GM12878 (cell line): Measurements from ENCODE around the gene KDELR1. TPM values are rescaled to one million over a fixed set of nuclear protein-coding genes. Genes with fewer than 3 reads are reported as not detected.

ENCODE experiments used
- ASH2L ChIP-seq: fragments of 300-600, 200-600 bp; sonication (generic); IDR thresholded peaks from 2 replicates; pipeline ENCODE4 v1.6.1; 2017; ENCODE audit warnings: low read depth, mild to moderate bottlenecking, borderline replicate concordance
- MEF2B ChIP-seq: fragments of 450-650 bp; IDR thresholded peaks from 2 replicates; pipeline ENCODE4 v1.6.1; 2018; ENCODE audit warnings: mild to moderate bottlenecking, moderate library complexity; ENCODE audit not compliant: partially characterized antibody, poor library complexity, severe bottlenecking
- PAX5 ChIP-seq: IDR thresholded peaks from 2 replicates; pipeline ENCODE4 v1.6.1; 2011; ENCODE audit warnings: low read depth, low read length, borderline replicate concordance
- RFX5 ChIP-seq: IDR thresholded peaks from 2 replicates; pipeline ENCODE4 v1.6.1; 2011; ENCODE audit warnings: low read depth, low read length, improper control_type of control experiment
- SKIL ChIP-seq: fragments of 450-650 bp; IDR thresholded peaks from 2 replicates; pipeline ENCODE4 v1.6.1; 2017; ENCODE audit warnings: mild to moderate bottlenecking, low read depth, inconsistent platforms; ENCODE audit not compliant: poor library complexity, severe bottlenecking
- TCF3 ChIP-seq: IDR thresholded peaks from 2 replicates; pipeline ENCODE4 v1.6.1; 2012; ENCODE audit warnings: low read depth, mild to moderate bottlenecking, low read length, borderline replicate concordance; ENCODE audit not compliant: insufficient read depth
- YBX1 ChIP-seq: fragments of 450-650 bp; IDR thresholded peaks from 2 replicates; pipeline ENCODE4 v1.6.1; 2016; ENCODE audit warnings: antibody characterized with exemption
- ZNF687 ChIP-seq: fragments of 450-650 bp; IDR thresholded peaks from 2 replicates; pipeline ENCODE4 v1.6.1; 2017; ENCODE audit warnings: mild to moderate bottlenecking, moderate library complexity
- polyA plus RNA-seq, 11 experiments: library from polyadenylated mRNA; depleted of rRNA in 4 of 11; unstranded in 6 of 11; stranded (reverse) in 5 of 11; fragments of >200 nt; fragmentation: Nextera tagmentation in 4 of 11; fragmentation: Illumina TruSeq in 1 of 11; extraction: Ambion mirVana in 4 of 11; extraction: Trizol in 1 of 11; gene quantifications; 1 replicate in 1 of 11; 2 replicates in 10 of 11; pipeline versions ENCODE4 v1.2.1 to v1.2.3, GENCODE V29; 2011 to 2016; ENCODE audit warnings: inconsistent platforms in 2 of 11, missing spikeins in 2 of 11, low read depth in 1 of 11
- total RNA-seq, 4 experiments: library from RNA; depleted of rRNA in 3 of 4; stranded (reverse); fragments of >200 nt in 3 of 4; fragmentation: Illumina TruSeq in 1 of 4; extraction: Trizol in 1 of 4; gene quantifications; 2 replicates each; pipeline versions ENCODE4 v1.2.1 to v1.2.3, GENCODE V29; 2013 to 2021
- TF ChIP-seq, protein P1 (sequence below): fragments of 150-350 bp; IDR thresholded peaks from 2 replicates; pipeline ENCODE4 v1.6.1; 2014; ENCODE audit warnings: mild to moderate bottlenecking, low read depth, low read length
- TF ChIP-seq, protein P2 (sequence below): IDR thresholded peaks from 2 replicates; pipeline ENCODE4 v1.6.1; 2011; ENCODE audit warnings: mild to moderate bottlenecking, low read depth, low read length, moderate library complexity; ENCODE audit not compliant: insufficient replicate concordance
- TF ChIP-seq, protein P3 (sequence below), 3 experiments: IDR thresholded peaks in 2 of 3; conservative IDR thresholded peaks in 1 of 3; 2 replicates each; pipeline ENCODE4 v1.5.1; 2011; ENCODE audit warnings: low read depth in 3 of 3, low read length in 3 of 3, mild to moderate bottlenecking in 3 of 3, control low read depth in 2 of 3, moderate library complexity in 2 of 3, inconsistent platforms in 1 of 3, mixed read lengths in 1 of 3; ENCODE audit not compliant: control insufficient read depth in 2 of 3, insufficient read depth in 1 of 3; ENCODE audit errors: extremely low read depth in 1 of 3
- TF ChIP-seq, protein P4 (sequence below): fragments of 450-650 bp; IDR thresholded peaks from 2 replicates; pipeline ENCODE4 v1.6.1; 2017; ENCODE audit warnings: mild to moderate bottlenecking, moderate library complexity

Gene KDELR1
- total and polyA plus RNA-seq, 10 of the 15 experiments (the other 5 are each of a cell fraction or from before 2014, with no cell fraction given): 2.3 to 71.0 (median 45.2) TPM

DNA sequence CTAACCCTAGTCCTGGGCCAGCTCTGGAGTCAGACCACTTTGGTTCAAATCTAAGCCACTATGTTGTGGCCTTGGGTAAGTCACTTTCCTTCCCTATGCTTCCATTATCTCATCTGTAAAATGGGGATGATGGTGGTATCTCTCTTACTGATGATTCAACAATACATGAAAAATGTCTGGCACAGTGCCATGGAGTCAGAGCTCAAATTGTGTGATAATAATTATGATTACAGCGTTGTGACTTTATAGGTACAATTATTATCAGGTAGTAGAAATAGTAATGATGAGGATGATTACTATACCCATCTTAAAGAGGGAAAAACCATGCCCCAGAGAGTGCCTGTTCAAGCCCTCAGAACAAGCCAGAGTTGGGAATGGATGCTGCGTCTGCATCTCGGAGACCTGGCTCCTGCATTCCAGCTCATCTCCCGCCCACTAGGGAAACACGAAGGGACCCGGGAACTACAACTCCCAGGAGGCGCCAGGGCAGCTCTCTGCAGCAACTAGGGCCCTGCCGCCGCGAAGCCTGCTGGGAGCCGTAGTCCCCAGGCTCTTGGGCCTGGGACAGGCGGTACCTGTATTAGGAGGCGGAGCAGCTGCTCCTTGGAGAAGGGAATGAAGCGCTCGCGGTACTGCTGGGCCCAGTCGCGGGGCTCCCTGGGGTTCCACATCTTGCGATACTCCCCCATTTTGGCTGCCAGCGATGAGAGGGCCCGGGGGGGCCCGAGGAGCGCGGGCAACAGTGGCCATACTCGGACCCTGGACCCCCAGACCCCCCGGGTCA lies 28.4 kb downstream of the KDELR1 start (continued):
- TF ChIP-seq SKIL: no peak
- no peak for TF ChIP-seq YBX1
- TF ChIP-seq RFX5: no peak
- TF ChIP-seq TCF3: no peak
- TF ChIP-seq ASH2L: no peak
- no peak for TF ChIP-seq ZNF687
- TF ChIP-seq, protein P1, sequence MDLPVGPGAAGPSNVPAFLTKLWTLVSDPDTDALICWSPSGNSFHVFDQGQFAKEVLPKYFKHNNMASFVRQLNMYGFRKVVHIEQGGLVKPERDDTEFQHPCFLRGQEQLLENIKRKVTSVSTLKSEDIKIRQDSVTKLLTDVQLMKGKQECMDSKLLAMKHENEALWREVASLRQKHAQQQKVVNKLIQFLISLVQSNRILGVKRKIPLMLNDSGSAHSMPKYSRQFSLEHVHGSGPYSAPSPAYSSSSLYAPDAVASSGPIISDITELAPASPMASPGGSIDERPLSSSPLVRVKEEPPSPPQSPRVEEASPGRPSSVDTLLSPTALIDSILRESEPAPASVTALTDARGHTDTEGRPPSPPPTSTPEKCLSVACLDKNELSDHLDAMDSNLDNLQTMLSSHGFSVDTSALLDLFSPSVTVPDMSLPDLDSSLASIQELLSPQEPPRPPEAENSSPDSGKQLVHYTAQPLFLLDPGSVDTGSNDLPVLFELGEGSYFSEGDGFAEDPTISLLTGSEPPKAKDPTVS: no peak
- no peak for TF ChIP-seq MEF2B
- TF ChIP-seq, protein P2, sequence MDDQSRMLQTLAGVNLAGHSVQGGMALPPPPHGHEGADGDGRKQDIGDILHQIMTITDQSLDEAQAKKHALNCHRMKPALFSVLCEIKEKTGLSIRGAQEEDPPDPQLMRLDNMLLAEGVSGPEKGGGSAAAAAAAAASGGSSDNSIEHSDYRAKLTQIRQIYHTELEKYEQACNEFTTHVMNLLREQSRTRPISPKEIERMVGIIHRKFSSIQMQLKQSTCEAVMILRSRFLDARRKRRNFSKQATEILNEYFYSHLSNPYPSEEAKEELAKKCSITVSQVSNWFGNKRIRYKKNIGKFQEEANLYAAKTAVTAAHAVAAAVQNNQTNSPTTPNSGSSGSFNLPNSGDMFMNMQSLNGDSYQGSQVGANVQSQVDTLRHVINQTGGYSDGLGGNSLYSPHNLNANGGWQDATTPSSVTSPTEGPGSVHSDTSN: no peak
- TF ChIP-seq, protein P3, sequence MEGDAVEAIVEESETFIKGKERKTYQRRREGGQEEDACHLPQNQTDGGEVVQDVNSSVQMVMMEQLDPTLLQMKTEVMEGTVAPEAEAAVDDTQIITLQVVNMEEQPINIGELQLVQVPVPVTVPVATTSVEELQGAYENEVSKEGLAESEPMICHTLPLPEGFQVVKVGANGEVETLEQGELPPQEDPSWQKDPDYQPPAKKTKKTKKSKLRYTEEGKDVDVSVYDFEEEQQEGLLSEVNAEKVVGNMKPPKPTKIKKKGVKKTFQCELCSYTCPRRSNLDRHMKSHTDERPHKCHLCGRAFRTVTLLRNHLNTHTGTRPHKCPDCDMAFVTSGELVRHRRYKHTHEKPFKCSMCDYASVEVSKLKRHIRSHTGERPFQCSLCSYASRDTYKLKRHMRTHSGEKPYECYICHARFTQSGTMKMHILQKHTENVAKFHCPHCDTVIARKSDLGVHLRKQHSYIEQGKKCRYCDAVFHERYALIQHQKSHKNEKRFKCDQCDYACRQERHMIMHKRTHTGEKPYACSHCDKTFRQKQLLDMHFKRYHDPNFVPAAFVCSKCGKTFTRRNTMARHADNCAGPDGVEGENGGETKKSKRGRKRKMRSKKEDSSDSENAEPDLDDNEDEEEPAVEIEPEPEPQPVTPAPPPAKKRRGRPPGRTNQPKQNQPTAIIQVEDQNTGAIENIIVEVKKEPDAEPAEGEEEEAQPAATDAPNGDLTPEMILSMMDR (IDR thresholded peaks at IDR 0.05 in 2 of 3, conservative IDR thresholded peaks at IDR 0.05 in 1 of 3; ENCODE audit: control insufficient read depth in 2 of 3, extremely low read depth in 1 of 3, insufficient read depth in 1 of 3, low read depth in 3 of 3, low read length in 3 of 3): no peak
- TF ChIP-seq, protein P4, sequence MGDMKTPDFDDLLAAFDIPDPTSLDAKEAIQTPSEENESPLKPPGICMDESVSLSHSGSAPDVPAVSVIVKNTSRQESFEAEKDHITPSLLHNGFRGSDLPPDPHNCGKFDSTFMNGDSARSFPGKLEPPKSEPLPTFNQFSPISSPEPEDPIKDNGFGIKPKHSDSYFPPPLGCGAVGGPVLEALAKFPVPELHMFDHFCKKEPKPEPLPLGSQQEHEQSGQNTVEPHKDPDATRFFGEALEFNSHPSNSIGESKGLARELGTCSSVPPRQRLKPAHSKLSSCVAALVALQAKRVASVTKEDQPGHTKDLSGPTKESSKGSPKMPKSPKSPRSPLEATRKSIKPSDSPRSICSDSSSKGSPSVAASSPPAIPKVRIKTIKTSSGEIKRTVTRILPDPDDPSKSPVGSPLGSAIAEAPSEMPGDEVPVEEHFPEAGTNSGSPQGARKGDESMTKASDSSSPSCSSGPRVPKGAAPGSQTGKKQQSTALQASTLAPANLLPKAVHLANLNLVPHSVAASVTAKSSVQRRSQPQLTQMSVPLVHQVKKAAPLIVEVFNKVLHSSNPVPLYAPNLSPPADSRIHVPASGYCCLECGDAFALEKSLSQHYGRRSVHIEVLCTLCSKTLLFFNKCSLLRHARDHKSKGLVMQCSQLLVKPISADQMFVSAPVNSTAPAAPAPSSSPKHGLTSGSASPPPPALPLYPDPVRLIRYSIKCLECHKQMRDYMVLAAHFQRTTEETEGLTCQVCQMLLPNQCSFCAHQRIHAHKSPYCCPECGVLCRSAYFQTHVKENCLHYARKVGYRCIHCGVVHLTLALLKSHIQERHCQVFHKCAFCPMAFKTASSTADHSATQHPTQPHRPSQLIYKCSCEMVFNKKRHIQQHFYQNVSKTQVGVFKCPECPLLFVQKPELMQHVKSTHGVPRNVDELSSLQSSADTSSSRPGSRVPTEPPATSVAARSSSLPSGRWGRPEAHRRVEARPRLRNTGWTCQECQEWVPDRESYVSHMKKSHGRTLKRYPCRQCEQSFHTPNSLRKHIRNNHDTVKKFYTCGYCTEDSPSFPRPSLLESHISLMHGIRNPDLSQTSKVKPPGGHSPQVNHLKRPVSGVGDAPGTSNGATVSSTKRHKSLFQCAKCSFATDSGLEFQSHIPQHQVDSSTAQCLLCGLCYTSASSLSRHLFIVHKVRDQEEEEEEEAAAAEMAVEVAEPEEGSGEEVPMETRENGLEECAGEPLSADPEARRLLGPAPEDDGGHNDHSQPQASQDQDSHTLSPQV: no peak
- no peak for TF ChIP-seq PAX5
